Suppressor macrophage treated with lipopolysaccharide for 4 hours (primary cell): Measurements from ENCODE around the gene CA14.
A peak's percentile ranks its signal among the peaks of the same experiment; 100 is the strongest.
"Not testable (repeated sequence)": the region's sequence is repeated elsewhere in the genome, so short reads cannot be mapped to it uniquely, and the experiment has no call there.

Experiments used
- DNase-seq: peaks from one replicate; pipeline ENCODE4 v3.0.0-alpha.2; 2020

The CA14 gene

GRCh38 chr1:150281758-150282557, 24.4 kb downstream of the CA14 start, which contains the start of gene CIART:
Gene CIART (plus strand): TSS chr1:150282554. CDS start chr1:150283268, 714 bp downstream.
- peak; percentile 69 for DNase-seq

GRCh38 chr1:150282558-150282958, 25.0 kb downstream of the CA14 start:
- no peak for DNase-seq

GRCh38 chr1:150283260-150283659, 25.7 kb downstream of the CA14 start:
- DNase-seq = no peak

- DNase-seq = no peak
These were observed 30.8 kb downstream of the CA14 start for GRCh38 chr1:150288382-150288781.

- no peak for DNase-seq
These were observed 31.2 kb downstream of the CA14 start for GRCh38 chr1:150288822-150289221.

- peak; percentile 91 for DNase-seq
These were observed 36.1 kb downstream of the CA14 start, which contains the start of gene MRPS21 for GRCh38 chr1:150293433-150294253. Gene MRPS21 (plus strand): TSS chr1:150293861. CDS start chr1:150294367, 506 bp downstream.

- no peak for DNase-seq
These were observed 37.9 kb downstream of the CA14 start for GRCh38 chr1:150295476-150295875.

- no peak for DNase-seq
These were observed 42.1 kb downstream of the CA14 start for GRCh38 chr1:150299716-150300115.

GRCh38 chr1:150302338-150302737, 44.8 kb downstream of the CA14 start:
- DNase-seq = no peak

- DNase-seq = no peak
These were observed 45.3 kb downstream of the CA14 start for GRCh38 chr1:150302902-150303301.

- not testable (repeated sequence) for DNase-seq
These were observed 51.0 kb downstream of the CA14 start for GRCh38 chr1:150308585-150308984.

- no peak for DNase-seq
These were observed 52.4 kb downstream of the CA14 start for GRCh38 chr1:150309758-150310508.

- DNase-seq = no peak
These were observed 54.2 kb downstream of the CA14 start for GRCh38 chr1:150311762-150312161.
